Measurements from ENCODE around the gene ANKRD28. TPM values are rescaled to one million over a fixed set of nuclear protein-coding genes. Genes with fewer than 3 reads are reported as not detected.

Gene ANKRD28
- total and polyA plus RNA-seq, 2 of the 8 experiments (the other 6 are each of a cell fraction or from before 2014, with no cell fraction given) = 39.1 to 61.7 TPM

- Histone ChIP-seq H2BK120ac (replicated peaks; ENCODE audit: low read depth, low read length) (no peak overlapping the region), H2BK5ac (ENCODE audit: low read depth, low read length) (no peak overlapping the region), H3K9me3 (ENCODE audit: insufficient read depth in 2 of 2, low read depth in 1 of 2, low read length in 1 of 2) (no peaks in the 10 kb centered on the region), H2BK15ac (ENCODE audit: low read length) (no peak overlapping the region), H3K23me2 (ENCODE audit: low read depth, low read length) (no peaks in the 10 kb centered on the region), H2AK5ac (ENCODE audit: low read depth, low read length) (no peak overlapping the region), H2BK20ac (ENCODE audit: low read length) (no peak overlapping the region), H2AFZ (ENCODE audit: low read length) (no peak overlapping the region), H4K5ac (ENCODE audit: insufficient read length, low read depth, low read length) (no peak overlapping the region), H3K36me3 (ENCODE audit: control insufficient read depth in 2 of 4, insufficient read depth in 4 of 4, low read length in 3 of 4) (peaks cover 0 to 33% (median 9%) of the 10 kb centered on the region in 4 experiments; a peak in 4 of 8 replicates), H2BK12ac (ENCODE audit: low read depth, low read length) (no peak overlapping the region), H3K4me1 (replicated peaks in 1 of 4; ENCODE audit: control insufficient read depth in 3 of 4, insufficient read depth in 4 of 4, low read length in 3 of 4) (no peaks in the 10 kb centered on the region), H3K79me2 (ENCODE audit: control insufficient read depth in 1 of 2, insufficient read depth in 2 of 2, low read length in 2 of 2) (no peaks in the 10 kb centered on the region), H3K27ac (ENCODE audit: low read depth, low read length) (no peak overlapping the region), H3K27me3 (replicated peaks in 1 of 4; ENCODE audit: control insufficient read depth in 3 of 4, extremely low read depth in 1 of 4, insufficient read depth in 3 of 4, low read length in 3 of 4) (no peaks in the 10 kb centered on the region), H3K4me3 (ENCODE audit: extremely low read depth in 1 of 4, insufficient read depth in 2 of 4, low read depth in 3 of 4, low read length in 4 of 4) (no peak overlapping the region), H4K91ac (replicated peaks; ENCODE audit: insufficient read length, low read length) (no peak overlapping the region), H3K4ac (replicated peaks; ENCODE audit: insufficient read length, low read depth, low read length) (no peak overlapping the region), H3K14ac (ENCODE audit: insufficient read length) (no peak overlapping the region), H3K9ac (replicated peaks in 1 of 4; ENCODE audit: extremely low read depth in 1 of 4, low read depth in 3 of 4, low read length in 3 of 4) (no peak overlapping the region), H4K20me1 (replicated peaks in 1 of 2; ENCODE audit: control insufficient read depth in 1 of 2, insufficient read depth in 2 of 2, low read length in 2 of 2) (no peaks in the 10 kb centered on the region), H3K18ac (ENCODE audit: extremely low read depth, low read length) (no peak overlapping the region), H3K79me1 (ENCODE audit: low read depth, low read length) (no peaks in the 10 kb centered on the region), H3K56ac (replicated peaks; ENCODE audit: insufficient read length, low read depth, low read length) (no peak overlapping the region), H3K4me2 (ENCODE audit: insufficient read depth in 1 of 2, low read depth in 2 of 2, low read length in 2 of 2) (no peak overlapping the region), H3K23ac (ENCODE audit: insufficient read length) (no peak overlapping the region), H4K8ac (ENCODE audit: extremely low read depth, insufficient read depth, low read length) (no peak overlapping the region)
- WGBS, 2 experiments (ENCODE audit: extremely low coverage in 1 of 2, insufficient coverage in 1 of 2, insufficient read length in 1 of 2, insufficient replicate concordance in 2 of 2, low coverage in 1 of 2, low lambda C conversion rate in 2 of 2, missing lambda C conversion rate in 1 of 2) = 76% methylated on average over 1 of the region's 1 CpG; no CpG with 5 or more reads in 1 of the 2 experiments
- DNase-seq (ENCODE audit: low read depth in 1 of 2, low spot score in 2 of 2) (no peak), FAIRE-seq (no peak)
- TF ChIP-seq SP4 (IDR thresholded peaks at IDR 0.05; ENCODE audit: low read length) (no peak), ZNF274 (IDR thresholded peaks at IDR 0.05; ENCODE audit: borderline replicate concordance, extremely low read depth, low read length) (no peak), KDM4A (IDR thresholded peaks at IDR 0.05; ENCODE audit: low read depth, low read length, severe bottlenecking) (no peak)
- ChIA-PET POLR2A (ENCODE audit: partially characterized antibody) (no interaction called here), CTCF (ENCODE audit: partially characterized antibody) (no interaction called here)
Observed at GRCh38 chr3:15693355-15693754, 104.4 kb downstream of the ANKRD28 start.
